OCI-LY7 (cell line): ENCODE measurements around the gene AUTS2. TPM values are rescaled to one million over a fixed set of nuclear protein-coding genes. Genes with fewer than 3 reads are reported as not detected.

Source experiments
- BruUV-seq: library from RNA; stranded (reverse); fragments of 400-500 nt; replicated peaks from 2 replicates; lab custom pipeline; 2021; lab: Mats Ljungman, UMichigan
- CTCF ChIA-PET: fragments of 300-600 bp; sonication (Branson Sonifier 250); formaldehyde crosslinking; loops from one replicate; lab custom pipeline; 2022; ENCODE audit warnings: antibody characterized with exemption; ENCODE audit not compliant: unreplicated experiment; lab: Charles Lee
- POLR2A ChIA-PET: fragments of 300-600 bp; sonication (Branson Sonifier 250); formaldehyde crosslinking; loops from one replicate; lab custom pipeline; 2022; ENCODE audit warnings: antibody characterized with exemption; lab: Charles Lee
- DNase-seq: peaks from one replicate; pipeline ENCODE4 v3.0.0-alpha.2; 2015; ENCODE audit warnings: low spot score
- H2AFZ ChIP-seq: fragments of 200-600 bp; sonication (generic), shearing (Covaris generic); 2 replicates; pipeline ENCODE4 v1.6.1; 2014; ENCODE audit warnings: mild to moderate bottlenecking, antibody characterized with exemption, low read length, moderate library complexity
- H3K27ac ChIP-seq: fragments of 200-600 bp; sonication (generic); 2 replicates; pipeline ENCODE4 v1.5.1; 2014; ENCODE audit warnings: mixed run types, low read depth, mild to moderate bottlenecking, moderate library complexity, low read length, inconsistent platforms; ENCODE audit not compliant: poor library complexity, severe bottlenecking
- H3K36me3 ChIP-seq: fragments of 200-600 bp; sonication (generic); 2 replicates; pipeline ENCODE4 v1.6.1; 2014; ENCODE audit warnings: mild to moderate bottlenecking, antibody characterized with exemption, low read length, moderate library complexity, mixed read lengths; ENCODE audit not compliant: insufficient read depth
- H3K4me1 ChIP-seq: fragments of 200-600 bp; sonication (generic); 2 replicates; pipeline ENCODE4 v1.5.1; 2014; ENCODE audit warnings: mild to moderate bottlenecking, low read length; ENCODE audit not compliant: insufficient read depth, poor library complexity, severe bottlenecking
- H3K4me2 ChIP-seq: fragments of 200-600 bp; sonication (generic); 2 replicates; pipeline ENCODE4 v1.6.1; 2014; ENCODE audit warnings: mild to moderate bottlenecking, low read length
- H3K4me3 ChIP-seq: fragments of 200-600 bp; sonication (generic); 2 replicates; pipeline ENCODE4 v1.5.1; 2014; ENCODE audit warnings: mild to moderate bottlenecking, low read depth, low read length; ENCODE audit not compliant: poor library complexity, severe bottlenecking
- H3K79me2 ChIP-seq: fragments of 200-600 bp; sonication (generic); 2 replicates; pipeline ENCODE4 v1.6.1; 2016; ENCODE audit warnings: low read depth, mild to moderate bottlenecking, low read length, moderate library complexity, mixed read lengths; ENCODE audit not compliant: insufficient read depth
- H3K9me2 ChIP-seq: fragments of 200-600 bp; sonication (generic); 2 replicates; pipeline ENCODE4 v1.6.1; 2016; ENCODE audit warnings: mild to moderate bottlenecking, low read length, mixed read lengths; ENCODE audit not compliant: insufficient read depth
- H3K9me3 ChIP-seq: fragments of 200-600 bp; sonication (generic); 2 replicates; pipeline ENCODE4 v1.6.1; 2014; ENCODE audit warnings: mild to moderate bottlenecking, mixed run types, low read length, mixed read lengths
- H4K20me1 ChIP-seq: fragments of 200-600 bp; sonication (generic); 2 replicates; pipeline ENCODE4 v1.6.1; 2014; ENCODE audit warnings: mild to moderate bottlenecking, antibody characterized with exemption, low read length, moderate library complexity, mixed read lengths; ENCODE audit not compliant: insufficient read depth
- EZH2phosphoT487 ChIP-seq: fragments of 200-600 bp; sonication (generic); IDR thresholded peaks from 2 replicates; pipeline ENCODE4 v1.6.1; 2018; ENCODE audit warnings: low read depth, borderline replicate concordance, mild to moderate bottlenecking, mixed run types, antibody characterized with exemption, low read length, moderate library complexity, mixed read lengths
- intact Hi-C: fragments of 100-400 bp; cut with micrococcal nuclease; formaldehyde crosslinking; loops from one replicate; pipeline ENCODE4 v1.10.0; 2022; ENCODE audit not compliant: unreplicated experiment
- total RNA-seq, 2 experiments: library from RNA; depleted of rRNA in 1 of 2; stranded (reverse); fragments of >200 nt in 1 of 2; shearing (Covaris generic) in 1 of 2; gene quantifications; 2 replicates each; pipeline ENCODE4 v1.2.3, GENCODE V29; 2014 to 2022
- TF ChIP-seq, protein P1 (sequence below): fragments of 200-600 bp; sonication (generic); conservative IDR thresholded peaks from 2 replicates; pipeline ENCODE4 v1.5.1; 2014; ENCODE audit warnings: mild to moderate bottlenecking, antibody characterized with exemption, low read length, moderate library complexity, mixed read lengths

Gene AUTS2
- total RNA-seq, 2 experiments from 2014 or later, result 37.9 to 78.5 TPM

DNA sequence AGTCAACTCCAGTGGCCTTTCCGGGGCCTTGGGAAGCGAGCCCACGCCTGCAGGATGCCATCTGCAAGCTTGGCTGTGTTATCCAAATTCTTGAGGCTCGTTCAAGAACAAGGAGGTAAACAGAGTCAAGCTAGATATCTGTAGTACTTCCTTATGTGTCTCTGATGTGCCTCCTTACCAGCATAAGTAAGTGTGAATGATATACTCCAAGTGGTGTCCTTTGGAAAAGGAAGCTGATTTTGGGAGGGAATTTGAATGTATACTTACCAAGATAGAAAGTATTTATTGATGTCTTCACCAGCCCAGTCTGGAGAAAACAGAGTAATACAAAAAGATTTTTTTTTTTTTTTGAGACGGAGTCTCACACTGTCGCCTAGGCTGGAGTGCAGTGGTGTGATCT, 1161.4 kb downstream of the AUTS2 start:
- no TSS peak for BruUV-seq
- no peaks in the 10 kb centered on the region for H3K9me2 ChIP-seq
- no peak for DNase-seq
- POLR2A ChIA-PET, result interaction anchor here (0.9 kb wide), 1 partner anchor 11 kb away, joined by 3 read pairs; no protein-coding TSS in a partner anchor
- peaks cover 38% of the 10 kb centered on the region for H3K4me1 ChIP-seq
- H3K36me3 ChIP-seq, result no peaks in the 10 kb centered on the region
- H3K4me3 ChIP-seq, result no peak overlapping the region
- no peak overlapping the region for H3K4me2 ChIP-seq
- no peak overlapping the region for H2AFZ ChIP-seq
- CTCF ChIA-PET, result no interaction called here
- intact Hi-C loops, result loop anchor here (5.0 kb wide), 2 partner anchors 48 to 807 kb away; no protein-coding TSS in a partner anchor
- H3K79me2 ChIP-seq, result no peaks in the 10 kb centered on the region
- no peaks in the 10 kb centered on the region for H4K20me1 ChIP-seq
- H3K27ac ChIP-seq, result no peak overlapping the region
- no peaks in the 10 kb centered on the region for H3K9me3 ChIP-seq
- TF ChIP-seq, protein P1, sequence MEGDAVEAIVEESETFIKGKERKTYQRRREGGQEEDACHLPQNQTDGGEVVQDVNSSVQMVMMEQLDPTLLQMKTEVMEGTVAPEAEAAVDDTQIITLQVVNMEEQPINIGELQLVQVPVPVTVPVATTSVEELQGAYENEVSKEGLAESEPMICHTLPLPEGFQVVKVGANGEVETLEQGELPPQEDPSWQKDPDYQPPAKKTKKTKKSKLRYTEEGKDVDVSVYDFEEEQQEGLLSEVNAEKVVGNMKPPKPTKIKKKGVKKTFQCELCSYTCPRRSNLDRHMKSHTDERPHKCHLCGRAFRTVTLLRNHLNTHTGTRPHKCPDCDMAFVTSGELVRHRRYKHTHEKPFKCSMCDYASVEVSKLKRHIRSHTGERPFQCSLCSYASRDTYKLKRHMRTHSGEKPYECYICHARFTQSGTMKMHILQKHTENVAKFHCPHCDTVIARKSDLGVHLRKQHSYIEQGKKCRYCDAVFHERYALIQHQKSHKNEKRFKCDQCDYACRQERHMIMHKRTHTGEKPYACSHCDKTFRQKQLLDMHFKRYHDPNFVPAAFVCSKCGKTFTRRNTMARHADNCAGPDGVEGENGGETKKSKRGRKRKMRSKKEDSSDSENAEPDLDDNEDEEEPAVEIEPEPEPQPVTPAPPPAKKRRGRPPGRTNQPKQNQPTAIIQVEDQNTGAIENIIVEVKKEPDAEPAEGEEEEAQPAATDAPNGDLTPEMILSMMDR, result no peak
- TF ChIP-seq EZH2phosphoT487, result no peak

DNA sequence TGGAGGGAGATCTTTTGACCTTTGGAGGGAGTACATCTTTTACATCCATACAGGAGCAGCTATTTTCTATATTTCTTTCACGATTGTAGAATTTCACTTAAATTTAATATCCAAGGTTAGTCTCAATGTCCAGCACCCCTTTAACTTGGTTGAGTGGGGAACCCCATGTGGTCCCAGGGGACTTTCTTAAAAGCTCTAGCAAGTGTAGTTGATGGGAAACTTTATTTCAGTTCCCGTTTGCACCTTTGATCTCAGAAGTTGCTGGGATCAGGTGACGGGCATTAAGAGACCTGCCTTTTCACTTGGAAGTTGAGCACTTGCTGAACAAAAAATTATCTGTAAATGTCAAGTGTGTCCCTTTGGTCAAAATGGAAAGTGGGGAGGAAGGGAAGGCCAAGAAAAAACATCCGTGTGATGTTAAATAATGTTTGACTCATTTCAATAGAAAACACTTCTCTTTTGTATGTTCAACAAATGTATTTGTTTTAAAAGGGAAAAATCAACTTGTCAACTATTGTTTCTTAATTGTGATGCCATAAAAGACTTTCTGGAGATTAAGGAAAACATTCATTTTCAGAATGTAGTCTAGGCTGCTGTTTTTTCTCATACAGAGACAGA, 1163.5 kb downstream of the AUTS2 start:
- Histone ChIP-seq H4K20me1 (no peaks in the 10 kb centered on the region), H3K9me2 (no peaks in the 10 kb centered on the region), H3K27ac (no peak overlapping the region), H3K4me3 (no peak overlapping the region), H3K79me2 (no peaks in the 10 kb centered on the region), H3K4me1 (peaks cover 44% of the 10 kb centered on the region), H3K36me3 (peaks cover 18% of the 10 kb centered on the region), H2AFZ (no peak overlapping the region), H3K4me2 (peak overlapping the region; percentile 58), H3K9me3 (no peaks in the 10 kb centered on the region)
- no TSS peak for BruUV-seq
- ChIA-PET POLR2A (no interaction called here), CTCF (no interaction called here)
- DNase-seq, result peak; percentile 71
- intact Hi-C loops, result loop anchor here (5.0 kb wide), 2 partner anchors 45 to 810 kb away; no protein-coding TSS in a partner anchor
- no peak for TF ChIP-seq EZH2phosphoT487
- TF ChIP-seq, protein P1, result no peak

DNA sequence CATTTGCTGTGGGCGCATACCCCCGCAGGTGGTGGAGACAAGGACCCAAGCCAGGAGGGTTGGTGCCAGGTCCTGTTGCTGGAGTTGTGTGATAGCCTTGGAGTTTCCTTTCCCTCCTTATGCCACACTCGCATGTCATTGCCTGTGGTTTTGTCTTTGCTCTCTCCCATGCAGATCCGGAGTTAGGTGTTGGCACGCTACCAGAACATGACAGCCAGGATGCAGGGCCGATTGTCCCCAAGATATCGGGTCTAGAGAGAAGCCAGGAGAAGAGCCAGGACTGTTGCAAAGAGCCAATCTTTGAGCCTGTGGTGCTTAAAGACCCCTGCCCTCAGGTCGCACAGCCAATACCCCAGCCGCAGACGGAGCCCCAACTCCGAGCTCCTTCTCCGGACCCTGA, 1164.4 kb downstream of the AUTS2 start:
- Histone ChIP-seq H3K36me3 (peaks cover 24% of the 10 kb centered on the region), H3K4me1 (peaks cover 44% of the 10 kb centered on the region), H4K20me1 (no peaks in the 10 kb centered on the region), H3K4me3 (no peak overlapping the region), H3K79me2 (no peaks in the 10 kb centered on the region), H2AFZ (no peak overlapping the region), H3K27ac (no peak overlapping the region), H3K9me3 (no peaks in the 10 kb centered on the region), H3K4me2 (peak overlapping the region; percentile 82), H3K9me2 (no peaks in the 10 kb centered on the region)
- no TSS peak for BruUV-seq
- no peak for TF ChIP-seq EZH2phosphoT487
- TF ChIP-seq, protein P1, result no peak
- CTCF ChIA-PET, result no interaction called here
- no peak for DNase-seq
- POLR2A ChIA-PET, result no interaction called here
- intact Hi-C loops, result loop anchor here (5.0 kb wide), 2 partner anchors 45 to 810 kb away; no protein-coding TSS in a partner anchor
